ENCODE data around the gene MPND.

MPND gene

DNA sequence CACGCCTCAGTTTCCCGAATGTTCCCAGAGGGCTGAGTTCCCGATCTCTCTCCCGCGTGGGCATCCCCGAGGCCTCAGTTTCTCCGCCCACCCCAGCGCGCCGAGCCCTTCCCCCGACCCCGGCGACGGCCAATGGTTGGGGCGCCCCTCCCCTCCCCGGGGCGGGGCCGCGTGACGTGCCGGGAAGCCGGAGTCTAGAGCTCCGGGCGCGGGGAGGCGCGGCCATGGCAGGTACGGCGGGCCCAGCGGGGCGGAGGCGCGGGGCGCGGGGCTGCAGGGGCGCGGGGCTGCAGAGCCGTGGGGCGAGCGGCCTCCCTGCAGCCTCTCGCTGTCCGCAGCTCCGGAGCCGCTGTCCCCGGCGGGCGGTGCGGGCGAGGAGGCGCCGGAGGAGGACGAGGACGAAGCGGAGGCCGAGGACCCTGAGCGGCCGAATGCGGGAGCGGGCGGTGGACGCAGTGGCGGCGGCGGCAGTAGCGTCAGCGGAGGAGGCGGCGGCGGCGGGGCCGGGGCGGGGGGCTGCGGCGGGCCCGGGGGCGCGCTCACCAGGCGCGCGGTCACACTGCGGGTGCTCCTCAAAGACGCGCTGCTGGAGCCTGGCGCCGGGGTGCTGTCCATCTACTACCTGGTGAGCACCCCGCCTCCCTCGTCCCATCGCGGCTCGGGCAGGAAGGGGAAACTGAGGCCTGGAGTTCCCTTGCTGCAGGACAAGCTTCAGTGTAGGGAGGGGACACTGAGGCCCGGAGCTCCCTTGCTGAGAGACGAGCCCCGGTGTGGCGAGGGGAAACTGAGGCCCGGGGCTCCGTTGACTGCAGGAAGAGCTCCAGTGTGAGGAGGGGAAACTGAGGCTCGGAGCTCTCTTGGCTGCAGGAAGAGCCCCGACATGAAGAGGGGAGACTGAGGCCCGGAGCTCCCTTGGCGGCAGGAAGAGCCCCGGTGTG is at the start of gene MPND:
Gene MPND, plus strand, starts transcription at position 193 of the 938 bp plus-strand sequence. Its CDS starts 32 bp downstream, at position 225.
- peak; percentile 85 for DNase-seq

- DNase-seq, result no peak
Measured at GRCh38 chr19:4294389-4294788, 49.0 kb upstream of the MPND start.

DNA sequence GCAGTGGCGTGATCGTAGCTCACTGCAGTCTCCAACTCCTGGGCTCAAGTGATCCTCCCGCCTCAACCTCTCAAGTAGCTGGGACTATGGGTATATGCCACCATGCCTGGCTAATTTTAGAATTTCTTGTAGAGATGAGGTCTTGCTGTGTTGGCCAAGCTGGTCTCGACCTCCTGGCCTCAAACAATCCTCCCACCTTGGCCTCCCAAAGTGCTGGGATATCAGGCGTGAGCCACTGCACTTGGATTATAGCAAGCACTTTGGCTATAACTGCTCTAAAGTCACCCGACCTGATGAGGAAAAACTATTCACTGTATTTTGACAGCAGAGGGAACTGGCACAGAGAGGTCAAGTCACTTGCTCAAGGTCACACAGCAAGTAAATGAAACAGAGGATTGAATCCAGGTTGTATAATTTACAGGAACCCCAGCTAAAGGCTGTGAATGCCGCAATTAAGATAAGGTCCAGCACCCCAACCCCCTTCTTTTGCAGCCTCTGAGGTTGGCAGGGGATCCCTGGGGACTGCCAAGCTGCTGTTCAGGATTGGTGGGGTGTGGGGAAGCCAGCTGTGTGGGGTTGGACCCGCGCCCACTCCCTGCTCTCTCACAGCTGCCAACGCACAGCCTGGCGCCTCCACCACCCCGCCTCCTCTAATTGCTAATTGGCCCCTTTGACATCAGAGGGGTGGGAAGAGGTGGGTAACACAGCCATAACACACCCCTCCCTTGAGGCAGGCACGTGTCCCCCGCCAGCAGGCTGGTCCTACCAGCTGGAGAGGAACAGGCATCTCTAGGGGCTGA is 47.2 kb upstream of the MPND start:
- no peak for DNase-seq

DNA sequence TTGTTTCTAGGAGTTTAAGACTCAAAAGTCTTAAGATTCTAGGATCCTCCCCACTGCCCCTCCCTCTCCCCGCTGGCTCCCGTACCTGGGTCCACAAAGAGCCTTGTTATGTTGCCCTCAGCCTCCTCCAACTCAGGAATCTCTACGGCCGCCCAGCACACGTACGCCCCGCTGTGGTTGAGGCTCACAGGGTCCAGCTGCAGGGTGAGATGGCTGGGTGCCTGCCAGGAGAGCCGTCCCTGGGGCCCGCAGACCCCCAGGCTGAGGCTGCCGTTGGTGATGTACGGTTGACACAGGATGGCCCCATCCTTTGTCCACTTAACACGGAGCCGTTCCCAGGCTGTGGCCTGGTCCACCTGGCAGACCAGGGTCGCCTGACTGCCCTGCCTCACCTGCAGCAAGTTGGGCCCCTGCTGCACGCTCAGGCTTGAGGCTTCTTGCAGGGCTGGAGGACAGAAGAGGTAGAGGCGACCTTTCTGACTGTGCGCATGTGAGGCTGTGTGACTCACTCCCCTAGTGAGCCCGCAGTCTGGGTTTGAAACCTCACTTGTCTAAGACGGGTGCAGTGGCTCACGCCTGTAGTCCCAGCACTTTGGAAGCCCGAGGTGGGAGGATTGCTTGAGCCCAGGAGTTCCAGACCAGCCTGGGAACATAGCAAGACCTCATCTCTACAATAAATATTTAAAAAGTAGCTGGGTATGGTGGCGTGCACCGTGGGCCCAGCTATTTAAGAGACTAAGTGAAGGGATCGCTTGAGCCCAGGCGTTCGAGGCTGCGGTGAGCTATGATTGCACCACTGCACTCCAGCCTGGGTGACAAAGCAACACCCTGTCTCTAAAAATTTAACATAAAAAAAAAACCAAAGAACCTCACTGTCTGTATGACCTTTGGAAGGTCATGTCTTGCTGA is 45.2 kb upstream of the MPND start:
- DNase-seq, result no peak

DNA sequence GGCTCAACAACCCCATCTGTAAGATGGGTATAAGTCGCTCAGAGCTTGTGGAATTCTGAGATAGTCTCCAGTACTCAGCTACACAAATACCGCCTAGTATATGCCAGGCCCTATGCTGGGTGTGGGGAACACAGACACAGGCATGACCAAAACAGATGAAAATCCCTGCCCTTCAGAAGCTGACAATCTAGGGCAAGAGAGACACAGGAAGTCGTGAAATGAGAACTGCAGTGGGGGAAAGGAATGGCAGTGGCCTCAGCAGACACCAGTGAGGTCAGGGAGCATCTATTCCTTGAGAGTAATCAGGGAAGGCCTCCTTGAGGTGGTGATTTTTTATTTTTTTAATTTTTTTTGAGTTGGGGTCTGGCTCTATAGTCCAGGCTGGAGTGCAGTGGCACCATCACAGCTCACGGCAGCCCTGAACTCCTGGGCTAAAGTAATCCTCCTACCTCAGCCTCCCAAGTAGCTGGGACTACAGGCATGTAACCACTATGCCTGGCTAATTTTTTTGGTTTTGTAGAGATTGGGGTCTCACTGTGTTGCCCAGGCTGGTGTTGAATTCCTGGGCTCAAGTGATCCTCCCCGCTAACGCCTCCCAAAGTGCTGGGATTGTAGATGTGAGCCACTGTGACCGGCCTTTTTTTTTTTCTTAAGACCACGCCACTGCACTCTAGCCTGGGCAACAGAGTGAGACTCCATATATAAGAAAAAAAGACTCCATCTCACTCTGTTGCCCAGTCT is 44.4 kb upstream of the MPND start:
- no peak for DNase-seq

GRCh38 chr19:4300589-4300988 is 42.8 kb upstream of the MPND start:
- DNase-seq, result no peak

- no peak for DNase-seq
Measured at GRCh38 chr19:4301590-4302242, 41.6 kb upstream of the MPND start.

DNA sequence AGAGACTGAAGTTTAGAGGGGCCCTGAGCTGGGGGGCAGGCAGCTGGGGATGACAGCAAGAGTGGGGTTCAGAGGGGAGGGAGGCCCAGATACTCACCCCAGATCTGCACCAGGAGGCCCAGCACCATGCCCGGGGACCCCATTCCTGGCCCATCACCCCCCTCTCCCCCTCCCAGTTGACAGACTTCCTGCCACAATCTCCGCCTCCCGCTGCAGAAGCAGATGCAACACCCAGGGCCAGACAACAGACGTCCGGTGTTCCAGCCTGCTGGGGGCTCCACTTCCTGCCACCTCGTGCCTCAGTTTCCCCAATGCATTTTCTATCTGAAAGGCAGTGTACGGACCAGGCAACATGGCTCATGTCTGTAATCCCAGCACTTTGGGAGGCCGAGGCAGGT is 41.1 kb upstream of the MPND start, which contains the start of gene TMIGD2:
Gene TMIGD2, minus strand, starts transcription at position 147 of the 398 bp plus-strand sequence. Its CDS starts 4 bp downstream, at position 143.
- no peak for DNase-seq

GRCh38 chr19:4303819-4304537 is 39.4 kb upstream of the MPND start:
- DNase-seq, result no peak

DNA sequence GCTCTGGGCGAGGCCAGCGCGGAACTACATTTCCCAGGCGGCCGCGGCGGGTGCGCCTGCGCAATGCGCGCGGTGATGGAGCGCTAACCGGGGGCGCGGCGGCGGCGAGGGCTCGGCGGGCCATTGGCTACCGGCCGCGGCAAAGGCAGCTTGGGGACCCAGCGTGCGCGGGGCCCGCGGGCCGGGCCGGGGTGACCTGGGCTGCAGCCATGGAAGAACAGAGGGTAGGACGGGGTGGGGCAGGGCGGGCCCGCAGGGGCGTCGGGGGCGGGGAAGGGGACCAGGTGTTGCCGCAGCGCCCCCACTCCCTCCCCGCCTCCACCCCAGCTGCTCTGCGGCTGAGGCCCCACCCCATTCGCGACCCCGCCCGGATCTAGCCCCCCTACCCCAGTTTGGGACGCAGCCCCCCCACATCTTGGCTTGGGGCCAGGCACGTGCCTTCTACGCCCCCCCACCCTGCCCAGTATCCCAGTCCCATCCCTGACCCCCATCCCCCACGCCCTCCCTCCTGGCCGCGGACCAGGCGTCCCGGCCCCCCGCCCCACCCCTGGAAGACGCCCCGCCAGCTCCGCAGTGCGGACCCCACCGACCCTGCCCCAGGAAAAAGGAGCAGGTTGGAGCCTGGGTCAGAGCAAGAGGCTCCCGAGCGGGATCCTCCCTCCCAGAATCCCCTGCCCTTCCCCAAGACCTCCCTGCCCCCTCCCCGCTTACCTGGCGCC is 38.7 kb upstream of the MPND start, which contains the start of gene FSD1:
Gene FSD1, plus strand, starts transcription at position 61 of the 719 bp plus-strand sequence. Its CDS starts 149 bp downstream, at position 210.
- peak; percentile 60 for DNase-seq

- DNase-seq, result no peak
Measured at GRCh38 chr19:4305257-4305612, 38.1 kb upstream of the MPND start.

DNA sequence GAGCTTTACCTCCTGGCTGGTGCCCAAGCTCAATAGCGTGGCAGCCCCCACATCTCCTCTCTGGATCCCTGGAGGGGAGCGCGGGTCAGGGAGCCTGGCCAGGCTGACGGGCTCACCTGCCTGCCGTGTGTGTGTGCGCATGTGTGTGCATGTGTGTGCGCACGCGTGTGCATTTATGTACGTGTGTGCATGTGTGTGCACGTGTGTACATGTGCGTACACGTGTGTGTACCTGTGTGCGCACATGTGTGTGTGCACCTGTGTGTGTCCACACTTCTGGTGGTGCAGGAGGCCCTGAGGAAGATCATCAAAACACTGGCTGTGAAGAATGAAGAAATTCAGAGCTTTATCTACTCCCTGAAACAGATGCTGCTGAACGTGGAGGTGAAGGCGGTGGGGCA is 37.7 kb upstream of the MPND start:
- no peak for DNase-seq

- no peak for DNase-seq
Measured at GRCh38 chr19:4310247-4311121, 32.9 kb upstream of the MPND start.

- DNase-seq, result no peak
Measured at GRCh38 chr19:4313847-4314490, 29.4 kb upstream of the MPND start.

DNA sequence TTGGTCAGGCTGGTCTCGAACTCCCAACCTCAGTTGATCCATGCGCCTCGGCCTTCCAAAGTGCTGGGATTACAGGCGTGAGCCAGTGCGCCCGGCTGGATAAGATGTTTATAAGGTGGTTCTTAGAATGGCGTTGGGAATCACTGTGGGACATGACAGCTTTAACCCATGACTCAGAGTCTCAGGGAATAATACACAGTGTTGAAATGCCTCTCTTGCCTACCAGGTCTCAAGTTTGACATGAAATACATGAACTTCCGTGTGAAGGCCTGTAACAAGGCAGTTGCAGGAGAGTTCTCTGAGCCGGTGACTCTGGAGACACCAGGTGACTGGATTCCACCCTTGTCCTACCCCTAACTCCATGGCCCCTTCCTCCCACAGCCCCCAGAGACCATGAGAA is 26.4 kb upstream of the MPND start:
- no peak for DNase-seq

GRCh38 chr19:4318460-4318859 is 24.9 kb upstream of the MPND start:
- no peak for DNase-seq

- no peak for DNase-seq
Measured at GRCh38 chr19:4319067-4319718, 24.2 kb upstream of the MPND start.

GRCh38 chr19:4320419-4320818 is 22.9 kb upstream of the MPND start:
- DNase-seq, result no peak
